ENCODE measurements around the gene UST.
"Not testable (repeated sequence)": the region's sequence is repeated elsewhere in the genome, so short reads cannot be mapped to it uniquely, and the experiment has no call there.

UST gene

GRCh38 chr6:148955441-148955840 lies 208.6 kb downstream of the UST start:
- no peak for DNase-seq

GRCh38 chr6:148956163-148956562 lies 209.3 kb downstream of the UST start:
- not testable (repeated sequence) for DNase-seq

DNA sequence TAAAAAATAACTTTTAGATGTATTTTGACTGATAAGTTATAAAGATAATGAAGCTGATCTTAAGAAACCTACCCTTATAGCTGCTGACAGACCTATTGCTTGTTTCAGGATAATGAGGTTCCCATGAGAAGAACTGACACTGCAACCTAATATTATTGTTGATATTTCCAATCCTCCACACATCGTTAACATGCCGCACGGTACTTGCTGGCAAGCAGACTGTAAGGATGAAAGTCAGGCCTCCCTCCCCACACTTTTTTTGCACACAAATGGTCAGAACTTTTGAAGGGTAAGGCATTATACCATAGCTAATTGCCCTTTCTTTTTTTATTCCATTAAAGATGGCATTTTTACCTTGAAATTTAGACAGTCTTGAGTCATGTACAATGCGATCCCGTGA lies 210.9 kb downstream of the UST start:
- DNase-seq: no peak

DNA sequence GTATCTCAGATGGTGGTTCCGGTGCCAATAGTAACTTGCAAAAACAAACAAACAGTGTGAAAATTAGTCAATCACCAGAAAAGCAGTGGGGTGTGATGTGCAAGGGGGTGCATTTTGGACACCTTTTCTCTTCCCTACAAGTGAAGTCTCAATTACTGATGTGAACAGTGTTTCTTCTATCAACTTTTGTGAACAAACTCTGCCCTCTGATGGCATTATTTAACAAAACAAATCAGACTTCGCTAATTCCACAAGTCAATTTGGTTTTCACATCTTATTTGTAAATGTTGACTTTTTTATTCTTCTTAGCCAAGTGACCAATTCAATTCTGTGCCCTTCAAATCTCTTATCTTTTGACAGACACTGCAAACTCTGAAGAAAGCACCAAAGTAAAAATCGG lies 212.2 kb downstream of the UST start:
- DNase-seq: no peak

DNA sequence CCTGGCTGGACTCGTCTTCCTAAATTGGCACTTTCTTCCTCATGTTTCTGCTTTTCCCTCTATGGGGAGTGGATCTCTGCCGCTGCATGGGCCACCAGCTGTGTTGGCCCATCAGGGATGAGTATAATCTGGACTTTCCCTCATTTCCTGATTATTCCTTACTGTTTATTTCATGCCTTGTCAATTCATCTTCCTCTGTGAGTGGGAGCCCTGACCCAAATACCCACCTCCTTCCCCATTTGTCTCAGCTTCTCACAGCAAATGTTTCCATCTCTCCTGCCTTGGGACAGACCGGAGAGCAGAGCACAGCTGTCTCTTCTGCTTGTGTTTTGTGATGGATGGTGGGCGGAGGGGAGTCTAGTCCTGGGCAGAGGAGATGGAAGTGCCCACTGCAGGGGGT lies 212.7 kb downstream of the UST start:
- DNase-seq: no peak

- DNase-seq: no peak
Measured at GRCh38 chr6:148962854-148963515, 216.2 kb downstream of the UST start.

GRCh38 chr6:148963738-148964137 lies 216.9 kb downstream of the UST start:
- DNase-seq: no peak

DNA sequence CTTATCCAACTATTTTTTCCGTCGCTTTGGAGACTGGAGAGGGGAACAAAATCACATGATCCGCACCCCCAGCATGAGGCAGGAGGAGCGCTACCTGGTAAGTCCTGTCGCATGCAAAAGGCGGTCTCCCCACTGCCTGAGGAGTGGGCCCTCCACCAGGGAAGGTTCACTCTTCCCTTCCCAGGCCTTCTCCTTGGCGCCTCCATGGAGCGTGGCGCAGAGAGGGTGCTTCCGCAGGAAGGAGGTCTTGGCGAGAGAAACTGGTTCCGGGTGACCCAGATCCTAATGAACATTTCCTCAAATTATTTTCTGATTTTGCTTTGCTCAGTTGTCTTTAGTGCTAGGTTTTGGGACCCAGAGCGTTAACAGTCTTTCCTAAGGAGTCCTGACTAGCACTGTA lies 217.6 kb downstream of the UST start:
- no peak for DNase-seq

DNA sequence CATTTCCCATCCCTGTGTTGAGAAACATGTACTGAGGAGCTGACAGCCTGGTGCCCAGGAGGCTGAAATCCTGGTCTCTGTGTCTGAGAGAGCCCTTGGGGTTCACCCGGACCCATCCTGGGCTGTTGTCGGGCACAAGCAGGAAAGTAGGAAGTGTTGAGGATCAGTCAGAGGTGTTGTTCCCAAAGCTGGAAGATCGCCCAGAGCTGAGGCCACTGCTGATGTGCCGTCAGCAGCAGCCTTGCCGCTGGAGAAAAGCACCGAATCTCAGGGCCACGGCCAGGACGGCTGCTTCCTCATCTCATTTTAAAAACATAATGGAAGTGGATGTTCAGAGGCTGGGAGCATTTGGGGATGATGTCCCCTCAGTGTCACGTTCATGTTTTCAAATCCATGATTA lies 218.5 kb downstream of the UST start:
- DNase-seq: no peak

GRCh38 chr6:148967011-148967520 lies 220.2 kb downstream of the UST start:
- DNase-seq: no peak

- no peak for DNase-seq
Measured at GRCh38 chr6:148967541-148967956, 220.7 kb downstream of the UST start.

GRCh38 chr6:148968771-148969602 lies 222.2 kb downstream of the UST start:
- DNase-seq: no peak

- DNase-seq: no peak
Measured at GRCh38 chr6:148969603-148970061, 222.8 kb downstream of the UST start.

GRCh38 chr6:148971031-148971927 lies 224.4 kb downstream of the UST start:
- no peak for DNase-seq

- peak; percentile 63 for DNase-seq
Measured at GRCh38 chr6:148972481-148972880, 225.7 kb downstream of the UST start.

- no peak for DNase-seq
Measured at GRCh38 chr6:148973538-148974208, 226.8 kb downstream of the UST start.

DNA sequence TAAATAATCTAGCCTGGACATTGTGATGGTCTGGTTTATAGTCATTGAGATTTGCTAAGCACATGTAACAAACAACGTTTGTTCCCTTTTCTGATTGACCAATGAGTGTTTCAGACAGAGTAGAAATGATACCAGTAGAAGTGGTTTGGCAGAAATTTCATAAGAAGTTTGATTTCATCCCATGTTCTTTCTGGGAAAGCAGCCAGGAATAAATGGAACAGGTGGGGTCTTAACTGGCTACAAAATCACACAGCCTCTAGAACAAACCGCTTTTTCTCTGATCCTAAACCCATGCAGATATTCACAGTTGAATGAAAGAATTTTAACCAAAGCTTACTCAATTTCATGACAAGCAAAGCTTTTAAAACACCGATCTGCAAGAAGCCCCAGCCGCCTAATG lies 227.5 kb downstream of the UST start:
- no peak for DNase-seq

GRCh38 chr6:148978298-148978697 lies 231.5 kb downstream of the UST start:
- not testable (repeated sequence) for DNase-seq

GRCh38 chr6:148979014-148979901 lies 232.4 kb downstream of the UST start:
- DNase-seq: no peak

GRCh38 chr6:148980234-148980633 lies 233.4 kb downstream of the UST start:
- DNase-seq: no peak

DNA sequence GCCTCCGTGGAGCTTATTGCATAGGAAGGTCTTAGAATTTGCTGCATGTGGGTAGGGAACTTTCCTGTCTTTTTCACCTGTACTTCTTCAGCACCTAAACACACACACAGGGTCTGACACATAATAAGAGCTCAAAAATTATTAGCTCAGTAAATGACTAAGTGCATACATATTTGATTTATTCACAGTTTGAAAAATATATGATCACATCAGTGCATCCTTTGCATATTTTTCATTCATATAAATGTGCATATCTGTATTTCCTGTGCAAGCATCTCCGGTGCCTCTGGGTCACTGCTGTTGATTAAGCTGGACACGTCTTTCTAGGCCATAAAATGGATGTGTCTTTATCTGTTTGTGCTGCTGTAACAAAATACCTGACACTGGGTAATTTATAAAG lies 234.7 kb downstream of the UST start:
- no peak for DNase-seq
